Peyer's patch (tissue), 4 donors: ENCODE measurements around the gene PHKB. TPM values are rescaled to one million over a fixed set of nuclear protein-coding genes. Genes with fewer than 3 reads are reported as not detected.

ENCODE experiments used
- DNase-seq, 3 donors: peaks; one replicate each; pipeline ENCODE4 v3.0.0-alpha.2; 2017 to 2019
- H3K27ac ChIP-seq, 4 donors: fragments of 200-600 bp; sonication (generic); one replicate each; pipeline ENCODE4 v1.5.1; 2016 to 2019
- H3K27me3 ChIP-seq, 2 donors: fragments of 200-600 bp; sonication (generic); one replicate each; pipeline ENCODE4 v1.5.1; 2019
- H3K36me3 ChIP-seq, 3 donors: fragments of 200-600 bp; sonication (generic); one replicate each; pipeline ENCODE4 v1.5.1; 2016 to 2019
- H3K4me1 ChIP-seq, 4 donors: fragments of 200-600 bp; sonication (generic); one replicate each; pipeline ENCODE4 v1.5.1; 2016 to 2019
- H3K4me3 ChIP-seq, 4 donors: fragments of 200-600 bp; sonication (generic); 1 replicate in 3 of 4; 2 replicates in 1 of 4; pipeline ENCODE4 v1.5.1; 2016 to 2019; ENCODE audit warnings: mild to moderate bottlenecking in 1 of 4
- H3K9me3 ChIP-seq, 4 donors: fragments of 200-600 bp; sonication (generic); one replicate each; pipeline ENCODE4 v1.5.1; 2016 to 2019; ENCODE audit warnings: mild to moderate bottlenecking in 1 of 4
- POLR2A ChIP-seq, 2 donors: fragments of 450-650 bp; IDR thresholded peaks; one replicate each; pipeline ENCODE4 v1.5.1; 2017; ENCODE audit warnings: antibody characterized with exemption in 2 of 2, mild to moderate bottlenecking in 2 of 2, moderate library complexity in 2 of 2
- total RNA-seq, 4 donors: library from RNA; depleted of rRNA; stranded (reverse); fragments of >200 nt; gene quantifications; one replicate each; pipeline ENCODE4 v1.1.0, GENCODE V29; 2016
- TF ChIP-seq, protein P1 (sequence below), 6 experiments: fragments of 450-650 bp in 4 of 6; fragments of 200-600 bp in 2 of 6; sonication (generic) in 1 of 6; IDR thresholded peaks; one replicate each; pipeline ENCODE4 v1.5.1; 2017 to 2019; ENCODE audit warnings: antibody characterized with exemption in 6 of 6, mild to moderate bottlenecking in 3 of 6, moderate library complexity in 1 of 6

Gene PHKB
- total RNA-seq, 4 donors from 2014 or later = 124 to 180 (median 142) TPM

DNA sequence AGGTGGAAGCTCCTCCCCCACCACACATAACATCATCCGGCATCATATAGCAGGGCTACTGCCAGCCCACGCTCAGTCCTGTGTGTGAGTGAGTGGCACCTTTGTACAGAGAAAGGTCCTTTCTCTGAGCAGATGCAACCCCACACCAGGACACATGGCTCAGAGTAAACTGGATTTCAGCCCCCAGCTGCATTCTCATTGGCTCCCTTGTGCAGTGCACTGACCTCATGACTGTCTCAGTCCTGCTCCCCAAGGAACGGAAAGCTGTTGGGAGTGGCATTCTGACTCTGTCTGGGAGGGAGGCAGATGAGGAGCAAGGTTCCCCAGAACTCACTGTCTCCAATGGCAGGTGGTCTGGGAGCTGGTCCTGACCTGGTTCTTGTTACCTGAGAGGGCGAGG lies 244.1 kb downstream of the PHKB start:
- no peak overlapping the region for H3K4me3 ChIP-seq
- TF ChIP-seq, protein P1, sequence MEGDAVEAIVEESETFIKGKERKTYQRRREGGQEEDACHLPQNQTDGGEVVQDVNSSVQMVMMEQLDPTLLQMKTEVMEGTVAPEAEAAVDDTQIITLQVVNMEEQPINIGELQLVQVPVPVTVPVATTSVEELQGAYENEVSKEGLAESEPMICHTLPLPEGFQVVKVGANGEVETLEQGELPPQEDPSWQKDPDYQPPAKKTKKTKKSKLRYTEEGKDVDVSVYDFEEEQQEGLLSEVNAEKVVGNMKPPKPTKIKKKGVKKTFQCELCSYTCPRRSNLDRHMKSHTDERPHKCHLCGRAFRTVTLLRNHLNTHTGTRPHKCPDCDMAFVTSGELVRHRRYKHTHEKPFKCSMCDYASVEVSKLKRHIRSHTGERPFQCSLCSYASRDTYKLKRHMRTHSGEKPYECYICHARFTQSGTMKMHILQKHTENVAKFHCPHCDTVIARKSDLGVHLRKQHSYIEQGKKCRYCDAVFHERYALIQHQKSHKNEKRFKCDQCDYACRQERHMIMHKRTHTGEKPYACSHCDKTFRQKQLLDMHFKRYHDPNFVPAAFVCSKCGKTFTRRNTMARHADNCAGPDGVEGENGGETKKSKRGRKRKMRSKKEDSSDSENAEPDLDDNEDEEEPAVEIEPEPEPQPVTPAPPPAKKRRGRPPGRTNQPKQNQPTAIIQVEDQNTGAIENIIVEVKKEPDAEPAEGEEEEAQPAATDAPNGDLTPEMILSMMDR (IDR thresholded peaks at IDR 0.05) = no peak
- TF ChIP-seq POLR2A (IDR thresholded peaks at IDR 0.05) = no peak
- H3K4me1 ChIP-seq = no peaks in the 10 kb centered on the region
- H3K27ac ChIP-seq = no peak overlapping the region
- peaks cover 0 to under 1% (median 0%) of the 10 kb centered on the region in 3 donors for H3K36me3 ChIP-seq
- H3K27me3 ChIP-seq = no peaks in the 10 kb centered on the region
- no peaks in the 10 kb centered on the region for H3K9me3 ChIP-seq
- no peak for DNase-seq

DNA sequence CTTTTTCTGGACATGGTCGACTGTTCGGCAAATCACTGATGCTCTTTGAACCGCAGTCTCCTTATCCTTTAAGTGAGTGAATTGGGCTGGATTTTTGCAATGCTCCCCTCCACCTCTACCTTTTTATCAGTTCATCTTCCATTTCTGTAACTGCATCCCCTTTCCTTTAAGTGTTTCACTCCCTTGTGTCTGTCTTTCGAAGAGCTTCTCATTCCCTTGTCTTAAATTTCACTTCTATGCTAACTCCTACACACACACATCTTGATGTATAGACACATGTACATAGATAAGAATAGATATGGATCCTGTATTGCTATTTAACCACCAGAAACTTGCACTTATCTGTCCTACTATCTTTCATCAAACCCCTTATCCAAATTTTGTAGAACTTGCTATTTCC lies 250.7 kb downstream of the PHKB start:
- Histone ChIP-seq H3K4me3 (no peak overlapping the region), H3K4me1 (no peaks in the 10 kb centered on the region), H3K36me3 (no peaks in the 10 kb centered on the region), H3K27me3 (no peaks in the 10 kb centered on the region), H3K9me3 (no peaks in the 10 kb centered on the region), H3K27ac (no peak overlapping the region)
- TF ChIP-seq, protein P1 (IDR thresholded peaks at IDR 0.05) = no peak
- TF ChIP-seq POLR2A (IDR thresholded peaks at IDR 0.05) = no peak
- no peak for DNase-seq

DNA sequence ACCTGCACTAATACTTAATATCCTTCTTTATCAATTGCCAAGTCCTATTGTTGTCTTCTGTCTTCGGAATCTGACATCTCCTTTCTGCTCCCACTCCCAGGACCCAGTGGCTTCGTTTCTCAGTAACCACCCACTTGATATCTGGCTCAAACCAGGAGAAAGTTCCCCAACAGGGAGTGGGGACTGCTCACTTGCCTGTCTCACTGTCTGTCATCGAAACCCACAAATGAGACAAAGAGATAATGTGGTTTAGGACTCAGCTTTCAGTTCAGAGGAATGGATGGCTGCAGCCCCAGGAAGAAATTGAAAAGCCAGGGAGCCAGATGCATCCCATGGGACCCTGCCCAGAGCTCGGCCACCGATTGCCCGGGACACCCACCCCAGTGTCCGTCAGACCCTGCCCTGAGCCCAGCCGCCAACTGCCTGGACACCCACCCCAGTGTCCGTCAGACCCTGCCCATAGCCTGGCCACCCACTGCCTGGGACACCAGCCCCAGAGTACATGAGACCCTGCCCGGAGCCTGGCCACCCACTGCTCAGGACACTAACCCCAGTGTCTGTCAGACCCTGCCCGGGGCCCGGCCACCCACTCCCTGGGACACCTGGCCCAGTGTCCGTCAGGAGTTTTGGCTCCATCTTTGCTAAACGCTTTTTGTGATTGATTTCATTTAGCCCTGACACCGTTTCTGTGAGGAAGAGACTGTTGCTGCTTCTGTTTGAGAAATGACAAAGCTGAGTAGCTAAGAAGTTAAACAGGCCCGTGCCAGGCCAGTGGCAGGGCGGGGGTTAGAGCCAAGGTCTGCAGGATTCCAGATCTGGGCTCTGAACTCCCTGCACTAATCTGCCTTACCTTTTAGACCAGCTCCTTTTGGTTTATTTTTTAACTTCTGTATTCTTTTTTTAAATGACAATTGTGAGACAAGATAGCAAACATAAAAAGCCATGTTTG lies 251.4 kb downstream of the PHKB start:
- no peaks in the 10 kb centered on the region for H3K4me1 ChIP-seq
- no peaks in the 10 kb centered on the region for H3K9me3 ChIP-seq
- no peaks in the 10 kb centered on the region for H3K36me3 ChIP-seq
- DNase-seq = no peak
- H3K27ac ChIP-seq = no peak overlapping the region
- no peaks in the 10 kb centered on the region for H3K27me3 ChIP-seq
- H3K4me3 ChIP-seq = no peak overlapping the region
- TF ChIP-seq, protein P1 (IDR thresholded peaks at IDR 0.05) = no peak
- TF ChIP-seq POLR2A (IDR thresholded peaks at IDR 0.05) = no peak

DNA sequence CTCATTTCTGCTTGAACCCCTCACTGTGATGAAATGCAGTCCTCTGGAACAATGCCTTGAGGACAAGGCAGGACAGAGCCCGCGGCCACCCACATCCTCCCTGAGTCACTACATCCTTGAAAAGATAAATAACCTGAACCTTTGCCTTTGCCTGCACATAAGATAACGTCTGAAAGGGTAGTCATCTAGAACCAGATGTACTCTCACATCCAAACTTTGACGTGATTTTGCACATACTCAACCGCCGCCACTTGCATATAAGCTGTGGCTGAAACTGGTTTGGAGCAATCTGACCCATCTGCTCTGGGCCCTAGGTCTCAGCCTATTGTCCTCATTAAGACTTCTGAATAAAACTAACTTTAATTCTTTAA lies 252.1 kb downstream of the PHKB start:
- Histone ChIP-seq H3K4me3 (no peak overlapping the region), H3K27me3 (no peaks in the 10 kb centered on the region), H3K36me3 (no peaks in the 10 kb centered on the region), H3K27ac (no peak overlapping the region), H3K9me3 (no peaks in the 10 kb centered on the region), H3K4me1 (no peaks in the 10 kb centered on the region)
- TF ChIP-seq POLR2A (IDR thresholded peaks at IDR 0.05) = no peak
- TF ChIP-seq, protein P1 (IDR thresholded peaks at IDR 0.05) = no peak
- DNase-seq = no peak

DNA sequence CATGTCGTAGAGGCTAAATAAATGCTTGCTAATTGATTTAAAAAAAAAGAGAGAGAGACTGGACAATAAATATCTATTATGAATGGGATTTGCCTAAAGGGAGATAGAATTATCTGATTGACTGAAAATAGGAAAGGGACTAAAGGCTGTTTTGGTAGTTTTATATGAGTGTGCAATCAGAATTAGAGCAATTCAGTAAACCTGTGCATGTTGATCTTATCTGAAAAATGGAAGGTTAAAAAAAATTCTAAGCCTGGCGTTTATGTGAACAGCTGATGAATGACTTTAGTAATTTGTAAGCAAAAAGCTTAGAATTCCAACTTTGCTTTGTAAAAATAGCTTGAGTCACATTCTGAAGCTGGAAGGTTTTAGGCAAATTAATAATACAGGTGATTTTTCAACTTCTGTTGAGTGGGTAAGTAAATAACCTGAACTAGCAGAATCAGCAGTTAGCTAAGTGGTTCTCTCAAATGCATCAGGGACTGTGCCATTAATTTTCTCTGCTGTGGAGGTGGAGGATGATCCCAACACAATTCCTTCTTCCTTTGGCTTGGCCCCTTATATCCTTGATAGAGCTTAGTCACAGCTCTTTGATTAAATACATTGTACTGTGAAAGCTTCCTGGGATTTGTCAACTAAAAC lies 254.4 kb downstream of the PHKB start:
- H3K27me3 ChIP-seq = no peaks in the 10 kb centered on the region
- H3K36me3 ChIP-seq = no peaks in the 10 kb centered on the region
- no peak overlapping the region for H3K27ac ChIP-seq
- no peaks in the 10 kb centered on the region for H3K9me3 ChIP-seq
- DNase-seq = no peak
- no peak overlapping the region for H3K4me3 ChIP-seq
- no peak for TF ChIP-seq POLR2A (IDR thresholded peaks at IDR 0.05)
- TF ChIP-seq, protein P1 (IDR thresholded peaks at IDR 0.05) = no peak
- H3K4me1 ChIP-seq = no peaks in the 10 kb centered on the region
